Measurements from ENCODE around the gene ZBTB2. TPM values are rescaled to one million over a fixed set of nuclear protein-coding genes. Genes with fewer than 3 reads are reported as not detected.

Gene ZBTB2
- total and polyA plus RNA-seq, 10 donors: 11.0 to 19.1 (median 14.1) TPM

- no peak for DNase-seq
- peaks cover 27 to 99% (median 85%) of the 10 kb centered on the region in 6 donors for H3K4me1 ChIP-seq
Observed at GRCh38 chr6:151376440-151376839, 14.9 kb downstream of the ZBTB2 start.

GRCh38 chr6:151375833-151376232 lies 15.5 kb downstream of the ZBTB2 start:
- Histone ChIP-seq H3K27me3 (replicated peaks in 1 of 7) (no peaks in the 10 kb centered on the region), H3K27ac (no peak overlapping the region), H3K36me3 (peaks cover 0 to 26% (median 13%) of the 10 kb centered on the region in 6 donors), H3K4me3 (no peak overlapping the region), H3K9me3 (no peaks in the 10 kb centered on the region), H3K4me1 (peaks cover 27 to 96% (median 79%) of the 10 kb centered on the region in 6 donors)
- intact Hi-C loops (cut with DNase I; ENCODE audit: low total_unique reads): no loop called here
- no peak for TF ChIP-seq POLR2AphosphoS5 (IDR thresholded peaks at IDR 0.05)
- TF ChIP-seq POLR2A (IDR thresholded peaks at IDR 0.05): no peak
- WGBS, 5 donors: 90 to 98% (median 93%) methylated on average over 2 of the region's 2 CpGs
- no peak for DNase-seq

More at GRCh38 chr6:151376440-151376839, 14.9 kb downstream of the ZBTB2 start:
- Histone ChIP-seq H3K9me3 (no peaks in the 10 kb centered on the region), H3K27me3 (replicated peaks in 1 of 7) (no peaks in the 10 kb centered on the region), H3K27ac (no peak overlapping the region), H3K36me3 (peaks cover 0 to 20% (median 7%) of the 10 kb centered on the region in 6 donors), H3K4me3 (no peak overlapping the region)
- TF ChIP-seq POLR2A (IDR thresholded peaks at IDR 0.05) (no peak), CTCF (IDR thresholded peaks at IDR 0.05 in 8 of 11, conservative IDR thresholded peaks at IDR 0.05 in 3 of 11) (no peak), POLR2AphosphoS5 (IDR thresholded peaks at IDR 0.05) (no peak)
- intact Hi-C loops (cut with DNase I; ENCODE audit: low total_unique reads): no loop called here
- WGBS, 5 donors: 30 to 52% (median 34%) methylated on average over 1 of the region's 1 CpG

GRCh38 chr6:151374036-151374683 lies 17.2 kb downstream of the ZBTB2 start:
- peaks cover 27 to 80% (median 63%) of the 10 kb centered on the region in 6 donors for H3K4me1 ChIP-seq
- WGBS, 5 donors: 42 to 55% (median 49%) methylated on average over 5 of the region's 5 CpGs
- no peak for DNase-seq
- TF ChIP-seq CTCF (IDR thresholded peaks at IDR 0.05 in 8 of 11, conservative IDR thresholded peaks at IDR 0.05 in 3 of 11) (no peak), POLR2AphosphoS5 (IDR thresholded peaks at IDR 0.05) (peak in 1 of 3 donors; percentile 71)
- intact Hi-C loops (cut with DNase I; ENCODE audit: low total_unique reads): no loop called here
- peaks cover 0 to 43% (median 21%) of the 10 kb centered on the region in 6 donors for H3K36me3 ChIP-seq
- H3K27ac ChIP-seq: peak overlapping the region in 7 of 8 donors; percentile 35 to 79 (median 59)
- H3K27me3 ChIP-seq (replicated peaks in 1 of 7): no peaks in the 10 kb centered on the region
- H3K4me3 ChIP-seq: peak overlapping the region in 2 of 8 donors; percentile 10 to 41
- no peaks in the 10 kb centered on the region for H3K9me3 ChIP-seq

GRCh38 chr6:151372164-151372563 lies 19.2 kb downstream of the ZBTB2 start:
- no peak for DNase-seq
- 30 to 44% (median 43%) methylated on average over 5 of the region's 5 CpGs for WGBS, 5 donors
- Histone ChIP-seq H3K4me3 (no peak overlapping the region), H3K27me3 (replicated peaks in 1 of 7) (no peaks in the 10 kb centered on the region), H3K9me3 (no peaks in the 10 kb centered on the region), H3K4me1 (peaks cover 27 to 61% (median 54%) of the 10 kb centered on the region in 6 donors), H3K27ac (peak overlapping the region in 4 of 8 donors; percentile 4 to 40 (median 26)), H3K36me3 (peaks cover 0 to 63% (median 25%) of the 10 kb centered on the region in 6 donors)
- TF ChIP-seq POLR2AphosphoS5 (IDR thresholded peaks at IDR 0.05): no peak
- no peak for TF ChIP-seq CTCF (IDR thresholded peaks at IDR 0.05 in 8 of 11, conservative IDR thresholded peaks at IDR 0.05 in 3 of 11)
- TF ChIP-seq POLR2A (IDR thresholded peaks at IDR 0.05): no peak
- intact Hi-C loops (cut with DNase I; ENCODE audit: low total_unique reads): no loop called here

Data from spleen (tissue), 11 donors.